ENCODE results near the gene CCDC142.

CCDC142 gene

GRCh38 chr2:74512744-74513604, 30.2 kb upstream of the CCDC142 start:
- no peak overlapping the region for H3K4me3 ChIP-seq (ENCODE audit: low read depth, low read length)
- no peak for DNase-seq (ENCODE audit: low read depth)
- TF ChIP-seq CTCF (IDR thresholded peaks at IDR 0.05; ENCODE audit: insufficient read depth, low read depth, low read length, missing control alignments) = no peak

- no peak for TF ChIP-seq CTCF (IDR thresholded peaks at IDR 0.05; ENCODE audit: insufficient read depth, low read depth, low read length, missing control alignments)
- DNase-seq (ENCODE audit: low read depth) = no peak
- no peak overlapping the region for H3K4me3 ChIP-seq (ENCODE audit: low read depth, low read length)
Observed at GRCh38 chr2:74511104-74511989, 28.5 kb upstream of the CCDC142 start.

GRCh38 chr2:74510272-74510671, 27.5 kb upstream of the CCDC142 start:
- H3K4me3 ChIP-seq (ENCODE audit: low read depth, low read length) = no peak overlapping the region
- TF ChIP-seq CTCF (IDR thresholded peaks at IDR 0.05; ENCODE audit: insufficient read depth, low read depth, low read length, missing control alignments) = no peak
- DNase-seq (ENCODE audit: low read depth) = no peak

- no peak for TF ChIP-seq CTCF (IDR thresholded peaks at IDR 0.05; ENCODE audit: insufficient read depth, low read depth, low read length, missing control alignments)
- DNase-seq (ENCODE audit: low read depth) = peak; percentile 39
- H3K4me3 ChIP-seq (ENCODE audit: low read depth, low read length) = peak overlapping the region; percentile 69
Observed at GRCh38 chr2:74507926-74508520, 25.2 kb upstream of the CCDC142 start.

- peak; percentile 73 for TF ChIP-seq CTCF (IDR thresholded peaks at IDR 0.05; ENCODE audit: insufficient read depth, low read depth, low read length, missing control alignments)
- peak within 1 kb of the TSS; percentile 69 for H3K4me3 ChIP-seq (ENCODE audit: low read depth, low read length)
- peak; percentile 98 for DNase-seq (ENCODE audit: low read depth)
Observed at GRCh38 chr2:74507145-74507925, 24.5 kb upstream of the CCDC142 start, which contains the start of gene PCGF1. Gene PCGF1 (minus strand): TSS chr2:74507695. CDS start chr2:74507668, 27 bp downstream.
